ENCODE measurements around the gene FKBP11. TPM values are rescaled to one million over a fixed set of nuclear protein-coding genes. Genes with fewer than 3 reads are reported as not detected.

FKBP11 gene
- total and polyA plus RNA-seq, 2 of the 8 experiments (the other 6 are each of a cell fraction or from before 2014, with no cell fraction given): 45.7 to 65.1 TPM

DNA sequence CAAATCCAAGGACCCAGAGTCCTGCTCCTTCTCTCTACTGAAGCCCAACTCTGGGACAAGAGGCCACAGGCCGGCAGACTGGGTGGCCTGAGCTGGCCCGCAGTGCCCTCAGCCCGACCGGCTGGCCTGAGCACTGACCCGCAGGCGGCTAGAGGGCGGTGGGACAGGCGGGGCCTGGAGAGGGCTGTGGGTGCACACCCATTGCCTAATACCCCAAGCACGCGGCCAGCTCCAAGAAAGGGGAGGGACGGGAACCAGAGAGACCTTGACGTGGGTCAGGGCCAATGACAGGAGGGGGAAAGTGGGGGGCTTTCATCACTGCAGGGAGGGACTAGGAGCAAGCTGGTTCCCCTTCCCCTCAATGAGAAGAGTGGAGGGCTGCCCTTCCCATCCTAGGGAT, 48.2 kb upstream of the FKBP11 start:
- DNase-seq (ENCODE audit: low read depth in 1 of 2, low spot score in 2 of 2) (no peak), FAIRE-seq (no peak)
- Histone ChIP-seq H2BK5ac (ENCODE audit: low read depth, low read length) (no peak overlapping the region), H3K4ac (replicated peaks; ENCODE audit: insufficient read length, low read depth, low read length) (no peak overlapping the region), H2AK5ac (ENCODE audit: low read depth, low read length) (no peak overlapping the region), H3K23ac (ENCODE audit: insufficient read length) (no peak overlapping the region), H2BK120ac (replicated peaks; ENCODE audit: low read depth, low read length) (no peak overlapping the region), H2AFZ (ENCODE audit: low read length) (no peak overlapping the region), H3K18ac (ENCODE audit: extremely low read depth, low read length) (no peak overlapping the region), H3K4me3 (ENCODE audit: extremely low read depth in 1 of 4, insufficient read depth in 2 of 4, low read depth in 3 of 4, low read length in 4 of 4) (peak overlapping the region in 1 of 4 experiments; percentile 9; a peak in 1 of 8 replicates), H3K79me2 (ENCODE audit: control insufficient read depth in 1 of 2, insufficient read depth in 2 of 2, low read length in 2 of 2) (no peaks in the 10 kb centered on the region), H3K27me3 (replicated peaks in 1 of 4; ENCODE audit: control insufficient read depth in 3 of 4, extremely low read depth in 1 of 4, insufficient read depth in 3 of 4, low read length in 3 of 4) (peaks cover 69 to 98% (median 96%) of the 10 kb centered on the region in 4 experiments), H2BK15ac (ENCODE audit: low read length) (peak overlapping the region; percentile 29; the same call in 1 of the 2 replicates), H2BK12ac (ENCODE audit: low read depth, low read length) (no peak overlapping the region), H4K8ac (ENCODE audit: extremely low read depth, insufficient read depth, low read length) (no peak overlapping the region; the same call in 1 of the 2 replicates), H2BK20ac (ENCODE audit: low read length) (no peak overlapping the region), H3K14ac (ENCODE audit: insufficient read length) (no peak overlapping the region), H3K23me2 (ENCODE audit: low read depth, low read length) (peaks cover 11% of the 10 kb centered on the region), H3K27ac (ENCODE audit: low read depth, low read length) (no peak overlapping the region), H4K5ac (ENCODE audit: insufficient read length, low read depth, low read length) (no peak overlapping the region), H3K4me2 (ENCODE audit: insufficient read depth in 1 of 2, low read depth in 2 of 2, low read length in 2 of 2) (peak overlapping the region; percentile 5 to 41), H4K91ac (replicated peaks; ENCODE audit: insufficient read length, low read length) (no peak overlapping the region), H3K56ac (replicated peaks; ENCODE audit: insufficient read length, low read depth, low read length) (no peak overlapping the region), H3K79me1 (ENCODE audit: low read depth, low read length) (no peaks in the 10 kb centered on the region), H4K20me1 (replicated peaks in 1 of 2; ENCODE audit: control insufficient read depth in 1 of 2, insufficient read depth in 2 of 2, low read length in 2 of 2) (peaks cover 4 to 19% of the 10 kb centered on the region in 2 experiments), H3K4me1 (replicated peaks in 1 of 4; ENCODE audit: control insufficient read depth in 3 of 4, insufficient read depth in 4 of 4, low read length in 3 of 4) (peaks cover 11 to 30% (median 26%) of the 10 kb centered on the region in 4 experiments), H3K9me3 (ENCODE audit: insufficient read depth in 2 of 2, low read depth in 1 of 2, low read length in 1 of 2) (no peaks in the 10 kb centered on the region), H3K9ac (replicated peaks in 1 of 4; ENCODE audit: extremely low read depth in 1 of 4, low read depth in 3 of 4, low read length in 3 of 4) (no peak overlapping the region), H3K36me3 (ENCODE audit: control insufficient read depth in 2 of 4, insufficient read depth in 4 of 4, low read length in 3 of 4) (no peaks in the 10 kb centered on the region; a peak in 1 of 8 replicates)
- ChIA-PET POLR2A (ENCODE audit: partially characterized antibody) (interaction anchor here (0.6 to 2.3 kb wide), 6 partner anchors 11 to 154 kb away, joined by 3 to 5 read pairs (median 4); partner anchors contain the start of genes ARF3 and RND1), CTCF (ENCODE audit: partially characterized antibody) (interaction anchor here (0.6 to 40.8 kb wide), 20 partner anchors 8 to 1058 kb away, joined by 3 to 1336 read pairs (median 4); partner anchors contain the start of genes ARF3, DDN, RHEBL1 and RND1)
- 20% methylated on average over 12 of the region's 12 CpGs; no CpG with 5 or more reads in 1 of the 2 experiments for whole genome bisulfite sequencing, 2 experiments (ENCODE audit: extremely low coverage in 1 of 2, insufficient coverage in 1 of 2, insufficient read length in 1 of 2, insufficient replicate concordance in 2 of 2, low coverage in 1 of 2, low lambda C conversion rate in 2 of 2, missing lambda C conversion rate in 1 of 2)
- TF ChIP-seq EZH2 (IDR thresholded peaks at IDR 0.05; ENCODE audit: low read depth, low read length, severe bottlenecking): peak; percentile 49
- no peak for TF ChIP-seq CTBP2 (IDR thresholded peaks at IDR 0.05; ENCODE audit: borderline replicate concordance, insufficient read depth, insufficient read length, low read length)
- TF ChIP-seq GABPA (IDR thresholded peaks at IDR 0.05; ENCODE audit: borderline replicate concordance, insufficient read depth, low read length): no peak
- no peak for TF ChIP-seq CREB1 (IDR thresholded peaks at IDR 0.05)
- TF ChIP-seq CEBPB (IDR thresholded peaks at IDR 0.05; ENCODE audit: low read depth, low read length): 0 out of 2 replicates have a peak, but pooled peaks have one; percentile 34
- TF ChIP-seq, protein P1, sequence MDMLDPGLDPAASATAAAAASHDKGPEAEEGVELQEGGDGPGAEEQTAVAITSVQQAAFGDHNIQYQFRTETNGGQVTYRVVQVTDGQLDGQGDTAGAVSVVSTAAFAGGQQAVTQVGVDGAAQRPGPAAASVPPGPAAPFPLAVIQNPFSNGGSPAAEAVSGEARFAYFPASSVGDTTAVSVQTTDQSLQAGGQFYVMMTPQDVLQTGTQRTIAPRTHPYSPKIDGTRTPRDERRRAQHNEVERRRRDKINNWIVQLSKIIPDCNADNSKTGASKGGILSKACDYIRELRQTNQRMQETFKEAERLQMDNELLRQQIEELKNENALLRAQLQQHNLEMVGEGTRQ (IDR thresholded peaks at IDR 0.05; ENCODE audit: low read length): no peak
- TF ChIP-seq SUZ12 (IDR thresholded peaks at IDR 0.05; ENCODE audit: low read length): peak; percentile 17

Measured in H1 (cell line).